ENCODE measurements around the gene MCU.
"Not testable (repeated sequence)": the region's sequence is repeated elsewhere in the genome, so short reads cannot be mapped to it uniquely, and the experiment has no call there.

The MCU gene

DNA sequence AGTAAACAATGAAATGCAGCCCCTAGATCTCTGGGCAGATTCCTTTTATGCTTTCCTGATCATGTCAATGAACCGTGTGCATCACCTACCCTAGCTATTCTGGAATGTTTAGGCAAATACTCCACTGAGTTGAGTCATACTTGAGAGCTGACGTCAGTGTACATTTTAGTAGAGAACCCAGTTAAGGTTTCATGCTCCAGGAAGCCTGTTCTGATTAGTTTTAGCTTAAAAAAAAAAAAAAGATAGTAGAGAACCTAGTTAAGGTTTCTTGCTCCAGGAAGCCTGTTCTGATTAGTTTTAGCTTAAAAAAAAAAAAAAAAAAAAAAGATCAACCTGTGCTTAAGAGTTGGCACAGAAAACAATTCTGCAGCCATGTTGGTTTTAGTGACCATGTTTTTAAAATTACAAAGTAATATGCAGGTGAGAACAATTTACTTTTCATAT is 3.7 kb upstream of the MCU start:
- no peak for DNase-seq

- DNase-seq, result no peak
Measured at GRCh38 chr10:72689660-72690059, 2.3 kb upstream of the MCU start.

- DNase-seq, result no peak
Measured at GRCh38 chr10:72690071-72690755, 1.7 kb upstream of the MCU start.

- no peak for DNase-seq
Measured at GRCh38 chr10:72691470-72691862, 477 bp upstream of the MCU start.

- no peak for DNase-seq
Measured at GRCh38 chr10:72692744-72692993, 726 bp downstream of the MCU start.

- DNase-seq, result no peak
Measured at GRCh38 chr10:72692994-72693781, 1.2 kb downstream of the MCU start.

DNA sequence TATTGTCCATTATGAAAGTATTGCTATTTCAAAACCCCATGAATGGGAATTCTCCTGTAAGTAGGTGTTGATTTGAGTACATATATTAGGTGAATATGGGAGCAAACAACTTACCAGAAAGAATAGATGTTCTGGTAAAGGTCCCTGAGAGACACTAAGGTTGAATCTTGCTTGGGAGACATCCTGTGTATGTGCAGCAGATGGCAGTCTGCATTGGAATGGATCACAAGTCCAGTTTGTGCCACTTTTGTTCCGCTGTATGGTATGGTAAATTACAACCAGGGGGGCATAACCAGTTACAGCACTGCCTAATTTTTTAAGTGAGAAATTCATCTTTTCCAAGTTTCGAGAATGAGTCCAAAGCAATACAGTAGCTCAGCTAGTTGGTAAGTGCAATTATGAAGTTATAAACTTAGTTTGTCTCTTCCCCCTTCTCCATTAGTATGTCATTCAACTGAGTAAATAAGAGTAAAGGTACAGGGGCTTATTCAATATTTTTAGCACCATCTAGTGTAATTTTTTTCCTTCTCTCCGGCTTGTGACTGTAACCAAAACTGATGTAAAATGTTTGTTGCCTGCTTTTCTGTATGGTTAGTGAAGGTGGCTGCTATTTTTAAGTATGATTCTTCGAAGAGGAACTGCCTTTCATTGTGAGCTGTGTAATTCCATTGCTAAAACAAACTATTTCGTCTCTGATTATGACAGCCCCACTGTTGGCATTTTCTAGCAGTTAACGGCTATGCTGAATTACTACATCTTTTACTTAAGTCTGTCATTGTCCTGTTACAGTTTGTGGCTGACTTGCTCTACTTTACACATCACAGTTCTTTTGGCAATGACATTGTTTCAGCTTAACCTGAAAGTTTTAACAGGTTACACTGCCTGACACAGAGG is 2.8 kb downstream of the MCU start:
- DNase-seq, result no peak

DNA sequence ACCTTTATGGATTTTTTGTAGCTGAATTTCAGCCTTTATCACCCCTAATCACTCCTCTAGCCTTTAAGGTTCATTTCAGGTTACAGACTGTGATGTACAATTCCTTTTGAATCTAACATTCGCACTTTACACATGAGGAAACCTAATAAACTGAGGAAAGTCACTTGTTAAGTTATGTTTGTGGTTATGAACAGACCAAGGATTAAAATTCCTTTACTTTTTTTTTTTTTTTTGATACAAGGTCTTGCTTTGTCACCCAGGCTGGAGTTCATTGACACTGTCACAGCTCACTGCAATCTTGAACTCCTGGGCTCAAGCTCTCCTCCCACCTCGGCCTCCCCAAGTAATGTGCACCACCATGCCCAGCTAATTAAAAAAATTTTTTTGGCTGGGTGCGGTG is 3.6 kb downstream of the MCU start:
- DNase-seq, result no peak

DNA sequence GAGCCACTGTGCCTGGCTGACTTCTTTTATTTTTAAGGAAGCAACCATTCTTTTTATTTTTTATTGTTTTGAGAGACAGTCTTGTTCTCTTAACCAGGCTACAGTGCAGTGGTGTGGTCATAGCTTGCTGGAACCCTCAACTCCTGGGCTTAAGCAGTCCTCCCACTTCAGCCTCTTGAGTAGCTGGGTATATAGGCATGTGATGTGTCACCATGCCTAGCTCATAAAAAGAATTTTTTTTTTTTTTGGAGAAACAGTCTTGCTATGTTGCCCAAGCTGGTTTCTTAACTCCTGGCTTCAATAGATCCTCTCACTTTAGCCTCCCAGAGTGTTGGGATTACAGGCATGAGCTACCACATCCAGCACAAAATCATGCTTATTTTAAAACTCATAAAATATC is 5.8 kb downstream of the MCU start:
- DNase-seq, result no peak

DNA sequence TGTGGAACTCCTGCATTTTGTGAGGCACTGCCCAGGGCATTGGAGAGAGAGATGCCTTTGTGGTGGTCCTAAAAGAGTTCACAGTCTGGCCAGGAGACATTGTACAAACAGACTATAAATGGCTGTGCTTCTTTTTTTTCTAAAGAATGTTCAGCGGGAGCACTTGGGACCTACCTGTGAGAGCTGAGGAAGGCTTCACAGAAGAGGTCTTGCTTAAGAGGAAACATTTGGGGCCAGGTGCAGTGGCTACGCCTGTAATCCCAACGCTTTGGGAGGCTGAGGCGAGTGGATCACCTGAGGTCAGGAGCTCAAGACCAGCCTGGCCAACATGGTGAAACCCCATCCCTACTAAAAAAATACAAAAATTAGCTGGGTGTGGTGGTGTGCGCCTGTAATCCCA is 10.5 kb downstream of the MCU start:
- DNase-seq, result not testable (repeated sequence)

- no peak for DNase-seq
Measured at GRCh38 chr10:72702868-72703581, 11.1 kb downstream of the MCU start.

DNA sequence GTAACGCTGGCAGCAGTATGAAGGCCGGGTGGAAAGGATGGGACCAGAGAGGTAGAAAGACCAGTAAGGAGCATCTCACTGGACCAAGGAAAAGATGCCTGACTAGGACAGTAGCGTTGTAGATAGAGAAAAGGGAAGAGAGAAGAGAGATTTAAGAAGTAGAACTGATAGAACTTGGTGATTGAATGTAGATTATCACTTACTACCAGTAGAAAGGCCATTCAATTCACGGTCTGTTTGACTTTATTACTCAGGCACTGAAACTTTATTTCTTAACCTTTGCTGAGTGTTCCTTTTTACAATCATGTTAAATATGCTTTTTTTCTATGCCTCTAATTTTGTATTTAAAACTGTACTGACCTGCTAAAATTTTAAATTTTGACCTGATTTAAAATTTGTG is 12.2 kb downstream of the MCU start:
- DNase-seq, result no peak

DNA sequence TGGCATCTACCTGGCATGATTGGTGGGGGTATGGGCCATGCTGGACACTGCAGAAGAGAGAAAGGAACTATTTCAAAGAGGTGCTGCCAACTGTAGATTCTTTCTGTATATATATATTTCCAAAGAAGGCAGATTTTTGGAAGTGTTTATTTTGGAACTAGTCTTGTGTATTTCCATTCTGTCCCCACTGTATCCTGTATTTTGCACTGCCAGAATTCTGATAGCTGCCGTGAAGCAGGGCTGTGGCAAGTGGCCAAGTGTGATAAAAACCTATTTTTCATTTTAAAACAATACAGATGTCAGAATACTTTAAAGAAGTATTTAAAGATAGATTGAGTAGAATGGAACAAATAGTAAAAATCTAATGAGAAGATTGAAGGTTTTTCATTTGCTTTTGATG is 17.1 kb downstream of the MCU start:
- no peak for DNase-seq

- no peak for DNase-seq
Measured at GRCh38 chr10:72712136-72712535, 20.2 kb downstream of the MCU start.

- no peak for DNase-seq
Measured at GRCh38 chr10:72719941-72720592, 28.1 kb downstream of the MCU start.

DNA sequence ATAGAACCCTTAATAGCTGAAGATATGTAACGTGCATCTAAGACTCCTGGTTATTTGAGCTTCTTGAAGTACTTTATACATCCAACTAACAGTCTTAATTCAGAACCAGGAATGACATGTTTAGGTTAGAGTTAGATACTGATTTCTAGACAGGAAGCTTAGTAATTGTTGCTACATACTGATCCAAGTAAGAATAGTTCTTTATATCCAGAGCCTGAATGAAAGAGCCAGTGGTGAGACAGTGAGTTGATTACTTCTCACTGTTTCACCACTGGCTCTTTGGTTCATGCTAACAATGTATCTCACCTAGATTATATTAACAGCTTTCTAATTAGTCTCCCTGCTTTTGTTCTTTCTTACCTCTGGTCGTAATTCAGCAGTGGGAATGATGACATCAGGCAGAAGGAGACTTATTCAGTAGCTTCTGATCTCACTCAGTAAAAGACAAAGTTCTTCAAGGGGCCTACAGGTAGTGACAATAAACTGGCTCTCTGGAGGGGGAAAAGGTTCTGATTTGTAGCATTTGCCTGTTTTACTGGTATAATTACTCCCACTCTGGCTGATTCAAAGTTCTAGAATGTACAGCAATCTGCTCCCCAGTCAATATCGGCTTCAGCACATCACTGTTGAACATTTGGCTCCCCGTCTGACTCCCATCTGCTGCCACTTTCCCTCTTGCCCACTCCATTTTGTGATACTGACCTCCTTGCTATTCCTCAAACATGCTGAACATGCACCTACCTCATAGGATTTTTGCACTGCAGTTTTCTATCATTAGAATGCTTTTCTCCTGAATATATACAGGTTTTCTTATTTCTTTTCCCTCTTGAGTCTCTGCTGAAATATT is 29.1 kb downstream of the MCU start:
- no peak for DNase-seq

DNA sequence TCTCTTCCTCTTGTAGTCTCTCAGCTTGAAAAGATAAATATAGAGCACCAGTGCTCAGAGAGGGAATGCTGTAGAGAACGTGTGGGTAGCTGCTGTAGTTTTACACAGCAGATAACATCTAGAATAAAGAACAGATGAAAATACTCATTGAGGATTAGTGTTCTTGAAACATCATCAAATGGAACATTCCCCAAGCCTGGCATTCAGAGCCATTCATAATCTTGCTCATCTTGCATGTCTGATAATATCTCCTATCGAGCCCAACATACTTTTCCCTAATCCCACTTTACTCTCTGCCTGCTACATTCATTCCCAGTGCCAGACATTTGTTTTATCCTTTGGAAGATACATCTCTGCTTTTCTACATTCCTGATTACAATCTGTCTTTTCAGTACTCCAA is 35.2 kb downstream of the MCU start:
- DNase-seq, result no peak

GRCh38 chr10:72728462-72728861 is 36.5 kb downstream of the MCU start:
- no peak for DNase-seq

DNA sequence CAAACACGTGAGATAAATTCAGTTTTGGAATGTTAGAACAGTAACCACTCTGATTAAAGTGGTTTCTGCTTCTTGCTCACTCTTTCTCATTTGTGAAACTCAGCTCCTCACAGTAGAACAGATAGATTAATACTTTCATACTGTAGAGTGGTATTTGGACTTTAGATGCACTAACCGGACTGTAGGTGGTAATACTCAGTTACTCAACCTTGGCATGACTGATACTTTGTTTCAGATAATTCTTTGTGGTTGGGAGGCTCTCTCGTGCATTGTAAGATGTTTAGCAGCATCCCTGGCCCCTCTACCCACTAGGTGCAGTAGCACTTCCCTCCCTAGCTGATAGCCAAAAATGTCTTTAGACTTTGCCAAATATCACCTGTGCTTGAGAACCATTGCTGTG is 37.6 kb downstream of the MCU start:
- DNase-seq, result no peak

DNA sequence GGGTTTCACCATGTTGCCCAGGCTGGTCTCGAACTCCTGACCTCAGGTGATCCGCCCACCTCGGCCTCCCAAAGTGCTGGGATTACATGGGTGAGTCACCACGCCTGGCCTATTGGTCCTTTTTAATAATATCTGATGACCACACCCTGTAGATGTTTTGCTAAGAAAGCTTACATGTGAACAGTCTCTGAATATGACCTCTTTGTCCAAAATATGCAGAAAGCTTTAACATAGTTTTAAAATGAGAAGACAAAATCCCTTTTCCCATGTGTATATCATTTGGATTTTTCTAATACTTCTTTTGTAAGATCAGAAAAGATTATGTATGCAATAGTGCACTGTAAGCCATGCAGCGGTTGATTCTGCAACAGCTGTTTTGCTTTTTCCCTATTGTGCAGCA is 38.5 kb downstream of the MCU start:
- no peak for DNase-seq

GRCh38 chr10:72731916-72732419 is 40.0 kb downstream of the MCU start:
- no peak for DNase-seq

DNA sequence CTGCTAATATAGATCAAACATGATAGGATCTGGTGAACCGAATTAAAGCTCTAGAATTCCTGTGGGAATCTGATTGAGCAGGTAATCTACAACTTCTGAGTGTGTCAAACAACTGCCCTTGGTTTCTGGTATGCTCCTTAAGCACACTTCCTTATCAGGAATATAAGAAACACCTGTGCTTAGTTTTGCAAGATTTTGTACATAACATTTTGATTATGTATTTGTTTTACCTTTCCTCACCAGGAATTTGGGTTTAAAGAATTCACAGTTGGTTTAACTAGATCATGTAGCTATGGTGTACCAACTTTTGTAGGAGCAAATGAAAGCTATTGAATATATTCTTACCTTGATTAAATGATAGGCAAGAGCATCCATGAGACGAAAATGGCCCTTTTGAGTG is 40.6 kb downstream of the MCU start:
- no peak for DNase-seq

Data from NCI-H1092 treated with DMSO at 0.1 percent for 48 hours (cell line).